ENCODE measurements around the gene LHX3.

Gene LHX3

GRCh38 chr9:136181784-136182419 lies 23.0 kb downstream of the LHX3 start (continued):
- peak; percentile 76 for TF ChIP-seq ZNF366 (tag by site-specific recombination; conservative IDR thresholded peaks at IDR 0.05)
- TF ChIP-seq, protein P1, sequence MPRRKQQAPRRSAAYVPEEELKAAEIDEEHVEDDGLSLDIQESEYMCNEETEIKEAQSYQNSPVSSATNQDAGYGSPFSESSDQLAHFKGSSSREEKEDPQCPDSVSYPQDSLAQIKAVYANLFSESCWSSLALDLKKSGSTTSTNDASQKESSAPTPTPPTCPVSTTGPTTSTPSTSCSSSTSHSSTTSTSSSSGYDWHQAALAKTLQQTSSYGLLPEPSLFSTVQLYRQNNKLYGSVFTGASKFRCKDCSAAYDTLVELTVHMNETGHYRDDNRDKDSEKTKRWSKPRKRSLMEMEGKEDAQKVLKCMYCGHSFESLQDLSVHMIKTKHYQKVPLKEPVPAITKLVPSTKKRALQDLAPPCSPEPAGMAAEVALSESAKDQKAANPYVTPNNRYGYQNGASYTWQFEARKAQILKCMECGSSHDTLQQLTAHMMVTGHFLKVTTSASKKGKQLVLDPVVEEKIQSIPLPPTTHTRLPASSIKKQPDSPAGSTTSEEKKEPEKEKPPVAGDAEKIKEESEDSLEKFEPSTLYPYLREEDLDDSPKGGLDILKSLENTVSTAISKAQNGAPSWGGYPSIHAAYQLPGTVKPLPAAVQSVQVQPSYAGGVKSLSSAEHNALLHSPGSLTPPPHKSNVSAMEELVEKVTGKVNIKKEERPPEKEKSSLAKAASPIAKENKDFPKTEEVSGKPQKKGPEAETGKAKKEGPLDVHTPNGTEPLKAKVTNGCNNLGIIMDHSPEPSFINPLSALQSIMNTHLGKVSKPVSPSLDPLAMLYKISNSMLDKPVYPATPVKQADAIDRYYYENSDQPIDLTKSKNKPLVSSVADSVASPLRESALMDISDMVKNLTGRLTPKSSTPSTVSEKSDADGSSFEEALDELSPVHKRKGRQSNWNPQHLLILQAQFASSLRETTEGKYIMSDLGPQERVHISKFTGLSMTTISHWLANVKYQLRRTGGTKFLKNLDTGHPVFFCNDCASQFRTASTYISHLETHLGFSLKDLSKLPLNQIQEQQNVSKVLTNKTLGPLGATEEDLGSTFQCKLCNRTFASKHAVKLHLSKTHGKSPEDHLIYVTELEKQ (tag by site-specific recombination; IDR thresholded peaks at IDR 0.05; ENCODE audit: borderline replicate concordance) = no peak
- TF ChIP-seq ZNF501 (tag by site-specific recombination; IDR thresholded peaks at IDR 0.05) = no peak
- TF ChIP-seq, protein P2, sequence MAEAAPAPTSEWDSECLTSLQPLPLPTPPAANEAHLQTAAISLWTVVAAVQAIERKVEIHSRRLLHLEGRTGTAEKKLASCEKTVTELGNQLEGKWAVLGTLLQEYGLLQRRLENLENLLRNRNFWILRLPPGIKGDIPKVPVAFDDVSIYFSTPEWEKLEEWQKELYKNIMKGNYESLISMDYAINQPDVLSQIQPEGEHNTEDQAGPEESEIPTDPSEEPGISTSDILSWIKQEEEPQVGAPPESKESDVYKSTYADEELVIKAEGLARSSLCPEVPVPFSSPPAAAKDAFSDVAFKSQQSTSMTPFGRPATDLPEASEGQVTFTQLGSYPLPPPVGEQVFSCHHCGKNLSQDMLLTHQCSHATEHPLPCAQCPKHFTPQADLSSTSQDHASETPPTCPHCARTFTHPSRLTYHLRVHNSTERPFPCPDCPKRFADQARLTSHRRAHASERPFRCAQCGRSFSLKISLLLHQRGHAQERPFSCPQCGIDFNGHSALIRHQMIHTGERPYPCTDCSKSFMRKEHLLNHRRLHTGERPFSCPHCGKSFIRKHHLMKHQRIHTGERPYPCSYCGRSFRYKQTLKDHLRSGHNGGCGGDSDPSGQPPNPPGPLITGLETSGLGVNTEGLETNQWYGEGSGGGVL (tag by site-specific recombination; IDR thresholded peaks at IDR 0.05) = no peak
- TF ChIP-seq ZNF48 (tag by site-specific recombination; IDR thresholded peaks at IDR 0.05) = no peak
- TF ChIP-seq KLF1 (tag by site-specific recombination; IDR thresholded peaks at IDR 0.05) = peak; percentile 50
- no peak for TF ChIP-seq ZNF664 (tag by site-specific recombination; IDR thresholded peaks at IDR 0.05)
- no peak for TF ChIP-seq ZNF530 (tag by site-specific recombination; IDR thresholded peaks at IDR 0.05; ENCODE audit: low read depth)
- TF ChIP-seq, protein P3, sequence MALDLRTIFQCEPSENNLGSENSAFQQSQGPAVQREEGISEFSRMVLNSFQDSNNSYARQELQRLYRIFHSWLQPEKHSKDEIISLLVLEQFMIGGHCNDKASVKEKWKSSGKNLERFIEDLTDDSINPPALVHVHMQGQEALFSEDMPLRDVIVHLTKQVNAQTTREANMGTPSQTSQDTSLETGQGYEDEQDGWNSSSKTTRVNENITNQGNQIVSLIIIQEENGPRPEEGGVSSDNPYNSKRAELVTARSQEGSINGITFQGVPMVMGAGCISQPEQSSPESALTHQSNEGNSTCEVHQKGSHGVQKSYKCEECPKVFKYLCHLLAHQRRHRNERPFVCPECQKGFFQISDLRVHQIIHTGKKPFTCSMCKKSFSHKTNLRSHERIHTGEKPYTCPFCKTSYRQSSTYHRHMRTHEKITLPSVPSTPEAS (tag by site-specific recombination; IDR thresholded peaks at IDR 0.05) = no peak
- TF ChIP-seq ZNF701 (tag by site-specific recombination; IDR thresholded peaks at IDR 0.05) = no peak
- TF ChIP-seq, protein P4, sequence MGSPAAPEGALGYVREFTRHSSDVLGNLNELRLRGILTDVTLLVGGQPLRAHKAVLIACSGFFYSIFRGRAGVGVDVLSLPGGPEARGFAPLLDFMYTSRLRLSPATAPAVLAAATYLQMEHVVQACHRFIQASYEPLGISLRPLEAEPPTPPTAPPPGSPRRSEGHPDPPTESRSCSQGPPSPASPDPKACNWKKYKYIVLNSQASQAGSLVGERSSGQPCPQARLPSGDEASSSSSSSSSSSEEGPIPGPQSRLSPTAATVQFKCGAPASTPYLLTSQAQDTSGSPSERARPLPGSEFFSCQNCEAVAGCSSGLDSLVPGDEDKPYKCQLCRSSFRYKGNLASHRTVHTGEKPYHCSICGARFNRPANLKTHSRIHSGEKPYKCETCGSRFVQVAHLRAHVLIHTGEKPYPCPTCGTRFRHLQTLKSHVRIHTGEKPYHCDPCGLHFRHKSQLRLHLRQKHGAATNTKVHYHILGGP (tag by site-specific recombination; IDR thresholded peaks at IDR 0.05) = no peak
- no peak for TF ChIP-seq ZNF449 (tag by site-specific recombination; IDR thresholded peaks at IDR 0.05)
- TF ChIP-seq ZNF248 (tag by site-specific recombination; IDR thresholded peaks at IDR 0.05) = no peak
- TF ChIP-seq ZNF280C (tag by site-specific recombination; IDR thresholded peaks at IDR 0.05) = no peak
- TF ChIP-seq ZNF16 (tag by site-specific recombination; IDR thresholded peaks at IDR 0.05; ENCODE audit: low read depth) = no peak
- no peak for TF ChIP-seq ZNF785 (tag by site-specific recombination; IDR thresholded peaks at IDR 0.05)
- no peak for TF ChIP-seq ZNF514 (tag by site-specific recombination; IDR thresholded peaks at IDR 0.05)
- TF ChIP-seq WT1 (tag by site-specific recombination; IDR thresholded peaks at IDR 0.05) = no peak
- no peak for TF ChIP-seq ZNF561 (tag by site-specific recombination; IDR thresholded peaks at IDR 0.05; ENCODE audit: borderline replicate concordance)
